ENCODE results near the gene DAAM2. TPM values are rescaled to one million over a fixed set of nuclear protein-coding genes. Genes with fewer than 3 reads are reported as not detected.

The DAAM2 gene
- total and polyA plus RNA-seq, 2 experiments from 2014 or later, result 3.4 to 8.5 TPM

DNA sequence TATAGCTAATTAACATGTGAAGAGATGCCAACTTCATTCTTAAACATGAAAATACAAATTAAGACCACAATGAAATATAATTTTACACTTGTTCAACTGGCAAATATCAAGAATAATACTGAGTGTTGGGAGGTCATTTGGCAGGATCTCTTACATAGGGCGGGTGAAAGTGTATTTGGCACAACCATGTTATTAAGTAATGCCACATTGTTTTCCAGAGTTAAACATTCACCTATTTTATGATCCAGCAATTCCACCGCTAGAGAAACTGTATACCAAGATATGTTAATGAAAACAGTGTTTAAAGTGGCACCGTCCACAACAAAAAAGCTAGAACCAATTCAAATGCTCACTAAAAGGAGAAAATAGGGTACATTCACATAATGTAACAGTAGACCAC is 128.0 kb downstream of the DAAM2 start:
- no peak for DNase-seq (ENCODE audit: low read depth in 1 of 2, low spot score in 1 of 2)
- Histone ChIP-seq H3K27me3 (no peaks in the 10 kb centered on the region), H3K9me3 (ENCODE audit: low read depth) (no peaks in the 10 kb centered on the region), H3K4me3 (no peak overlapping the region), H3K4me1 (ENCODE audit: low read depth) (no peaks in the 10 kb centered on the region), H3K36me3 (peaks cover 3% of the 10 kb centered on the region), H3K27ac (no peak overlapping the region)
- TF ChIP-seq, protein P1, sequence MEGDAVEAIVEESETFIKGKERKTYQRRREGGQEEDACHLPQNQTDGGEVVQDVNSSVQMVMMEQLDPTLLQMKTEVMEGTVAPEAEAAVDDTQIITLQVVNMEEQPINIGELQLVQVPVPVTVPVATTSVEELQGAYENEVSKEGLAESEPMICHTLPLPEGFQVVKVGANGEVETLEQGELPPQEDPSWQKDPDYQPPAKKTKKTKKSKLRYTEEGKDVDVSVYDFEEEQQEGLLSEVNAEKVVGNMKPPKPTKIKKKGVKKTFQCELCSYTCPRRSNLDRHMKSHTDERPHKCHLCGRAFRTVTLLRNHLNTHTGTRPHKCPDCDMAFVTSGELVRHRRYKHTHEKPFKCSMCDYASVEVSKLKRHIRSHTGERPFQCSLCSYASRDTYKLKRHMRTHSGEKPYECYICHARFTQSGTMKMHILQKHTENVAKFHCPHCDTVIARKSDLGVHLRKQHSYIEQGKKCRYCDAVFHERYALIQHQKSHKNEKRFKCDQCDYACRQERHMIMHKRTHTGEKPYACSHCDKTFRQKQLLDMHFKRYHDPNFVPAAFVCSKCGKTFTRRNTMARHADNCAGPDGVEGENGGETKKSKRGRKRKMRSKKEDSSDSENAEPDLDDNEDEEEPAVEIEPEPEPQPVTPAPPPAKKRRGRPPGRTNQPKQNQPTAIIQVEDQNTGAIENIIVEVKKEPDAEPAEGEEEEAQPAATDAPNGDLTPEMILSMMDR (IDR thresholded peaks at IDR 0.05; ENCODE audit: low read depth, low read length), result no peak

DNA sequence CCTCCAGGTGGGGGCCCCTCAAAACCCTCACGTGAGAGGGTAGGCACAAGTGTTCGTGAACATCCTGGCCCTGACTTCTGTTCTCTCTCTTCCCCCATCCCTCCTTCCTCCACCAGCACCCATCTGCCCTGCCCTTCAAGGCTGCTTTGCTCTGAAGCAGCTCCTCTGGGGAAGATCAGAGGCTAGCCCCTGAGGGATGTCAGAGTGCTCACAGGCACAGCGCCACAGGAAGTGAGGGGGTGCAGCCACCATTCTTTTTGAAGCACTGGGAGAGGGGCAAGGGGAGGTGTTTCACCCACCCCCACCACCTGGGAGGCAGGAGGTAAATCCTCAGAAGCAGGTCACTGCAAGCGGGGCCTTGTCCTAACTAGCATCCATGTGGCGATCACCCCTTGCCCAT is 130.6 kb downstream of the DAAM2 start:
- TF ChIP-seq, protein P1 (IDR thresholded peaks at IDR 0.05; ENCODE audit: low read depth, low read length), result no peak
- no peaks in the 10 kb centered on the region for H3K27me3 ChIP-seq
- H3K36me3 ChIP-seq, result peaks cover 5% of the 10 kb centered on the region
- H3K27ac ChIP-seq, result no peak overlapping the region
- no peak overlapping the region for H3K4me3 ChIP-seq
- H3K9me3 ChIP-seq (ENCODE audit: low read depth), result no peaks in the 10 kb centered on the region
- no peak for DNase-seq (ENCODE audit: low read depth in 1 of 2, low spot score in 1 of 2)
- no peaks in the 10 kb centered on the region for H3K4me1 ChIP-seq (ENCODE audit: low read depth)

DNA sequence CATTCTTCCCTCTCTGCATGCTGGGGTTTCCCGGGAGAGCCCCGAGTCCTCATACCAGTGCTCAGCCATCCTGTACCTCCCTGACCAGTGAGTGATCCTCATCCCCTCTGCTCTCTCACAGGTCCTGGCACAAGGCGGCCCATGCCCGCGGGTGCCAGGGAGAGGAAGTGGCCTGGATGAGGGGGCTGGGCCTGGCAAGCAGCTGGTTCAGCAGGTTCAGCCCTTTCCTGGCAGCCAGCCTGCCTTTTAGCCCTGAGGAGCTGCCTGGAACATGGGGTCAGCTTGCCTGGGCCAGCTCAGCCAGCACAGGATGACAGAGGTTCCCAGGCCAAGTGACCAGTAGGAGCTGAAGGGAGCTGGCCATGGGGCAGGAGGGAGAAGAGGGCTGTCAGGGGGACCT is 131.2 kb downstream of the DAAM2 start:
- Histone ChIP-seq H3K4me1 (ENCODE audit: low read depth) (peaks cover under 1% of the 10 kb centered on the region), H3K36me3 (peaks cover 5% of the 10 kb centered on the region), H3K27ac (no peak overlapping the region), H3K27me3 (no peaks in the 10 kb centered on the region), H3K4me3 (no peak overlapping the region), H3K9me3 (ENCODE audit: low read depth) (no peaks in the 10 kb centered on the region)
- TF ChIP-seq, protein P1 (IDR thresholded peaks at IDR 0.05; ENCODE audit: low read depth, low read length), result no peak
- no peak for DNase-seq (ENCODE audit: low read depth in 1 of 2, low spot score in 1 of 2)

DNA sequence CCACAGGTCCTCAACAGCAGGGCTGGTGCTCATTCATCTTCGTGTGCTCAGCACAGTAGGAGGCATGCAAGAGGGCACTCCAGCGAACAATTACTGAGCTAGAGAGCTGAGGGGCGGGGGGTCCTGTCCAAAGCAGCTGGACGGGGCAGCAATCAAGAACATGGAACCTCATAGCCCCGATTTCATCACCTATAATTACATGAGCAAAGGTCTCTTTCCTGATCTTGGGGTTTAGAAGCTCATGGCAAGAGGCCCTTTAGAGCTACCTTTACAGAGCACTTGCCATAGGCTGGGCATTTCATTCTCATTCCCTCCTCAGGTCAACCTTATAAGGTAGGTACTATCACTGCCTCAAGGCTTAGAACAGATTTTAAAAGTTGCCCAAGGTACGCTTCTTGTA is 131.7 kb downstream of the DAAM2 start:
- Histone ChIP-seq H3K27me3 (no peaks in the 10 kb centered on the region), H3K36me3 (peaks cover 5% of the 10 kb centered on the region)
- TF ChIP-seq, protein P1 (IDR thresholded peaks at IDR 0.05; ENCODE audit: low read depth, low read length), result no peak

DNA sequence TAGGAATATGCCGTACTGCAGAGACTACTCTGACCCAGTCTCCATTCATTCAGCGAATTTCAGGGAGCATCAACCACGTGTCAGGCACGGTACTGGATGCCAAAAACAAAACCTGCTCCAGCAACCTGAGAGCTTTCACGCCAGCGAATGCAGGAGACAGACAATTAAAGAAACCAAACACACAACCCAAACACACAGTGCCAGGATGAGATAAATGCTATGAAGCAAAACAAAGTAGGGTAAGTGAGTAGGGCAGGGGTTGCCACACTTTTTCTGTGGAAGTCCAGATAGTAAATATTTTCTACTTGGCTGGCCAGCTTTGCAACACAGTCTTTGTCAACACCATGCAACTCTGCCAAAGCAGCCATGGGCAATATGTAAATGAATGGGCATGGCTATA is 132.1 kb downstream of the DAAM2 start:
- H3K27me3 ChIP-seq, result no peaks in the 10 kb centered on the region
- peaks cover 5% of the 10 kb centered on the region for H3K36me3 ChIP-seq
- no peaks in the 10 kb centered on the region for H3K9me3 ChIP-seq (ENCODE audit: low read depth)
- H3K27ac ChIP-seq, result no peak overlapping the region
- DNase-seq (ENCODE audit: low read depth in 1 of 2, low spot score in 1 of 2), result no peak
- H3K4me1 ChIP-seq (ENCODE audit: low read depth), result peaks cover 9% of the 10 kb centered on the region
- TF ChIP-seq, protein P1 (IDR thresholded peaks at IDR 0.05; ENCODE audit: low read depth, low read length), result no peak
- no peak overlapping the region for H3K4me3 ChIP-seq

More for the DNA sequence above, 131.7 kb downstream of the DAAM2 start:
- no peak for DNase-seq (ENCODE audit: low read depth in 1 of 2, low spot score in 1 of 2)
- H3K27ac ChIP-seq, result no peak overlapping the region
- no peaks in the 10 kb centered on the region for H3K9me3 ChIP-seq (ENCODE audit: low read depth)
- peaks cover 5% of the 10 kb centered on the region for H3K4me1 ChIP-seq (ENCODE audit: low read depth)
- no peak overlapping the region for H3K4me3 ChIP-seq
